Spinal cord (tissue), 10 donors: Measurements from ENCODE around the gene SCD. TPM values are rescaled to one million over a fixed set of nuclear protein-coding genes. Genes with fewer than 3 reads are reported as not detected.
"Not testable (repeated sequence)": the region's sequence is repeated elsewhere in the genome, so short reads cannot be mapped to it uniquely, and the experiment has no call there.

Source experiments
- DNase-seq, 6 donors: peaks; one replicate each; pipeline versions ENCODE4 v3.0.0 to v3.0.0-alpha.2; 2013 to 2015; ENCODE audit warnings: low spot score in 6 of 6, low read depth in 4 of 6
- H3K27ac ChIP-seq: one replicate; pipeline ENCODE4 v1.5.1; 2013; ENCODE audit warnings: low read depth, low read length, control low read depth
- H3K27me3 ChIP-seq: one replicate; pipeline ENCODE4 v1.6.1; 2013; ENCODE audit warnings: low read length; ENCODE audit not compliant: control insufficient read depth, insufficient read depth
- H3K36me3 ChIP-seq: one replicate; pipeline ENCODE4 v1.6.1; 2013; ENCODE audit warnings: low read length; ENCODE audit not compliant: control insufficient read depth, insufficient read depth
- H3K4me1 ChIP-seq: one replicate; pipeline ENCODE4 v1.6.1; 2013; ENCODE audit warnings: low read length; ENCODE audit not compliant: control insufficient read depth, insufficient read depth
- H3K4me3 ChIP-seq: one replicate; pipeline ENCODE4 v1.5.1; 2013; ENCODE audit warnings: low read depth, low read length, control low read depth
- H3K9me3 ChIP-seq: one replicate; pipeline ENCODE4 v1.6.1; 2013; ENCODE audit warnings: low read length; ENCODE audit not compliant: control insufficient read depth, insufficient read depth
- WGBS: methylation state at CpG from one replicate; pipeline ENCODE4 v1.1.5; 2013; ENCODE audit warnings: missing lambda C conversion rate; ENCODE audit not compliant: insufficient coverage; 5-methylcytosine and 5-hydroxymethylcytosine counted together
- long read RNA-seq, 4 donors: transcript quantifications; one replicate each; lab custom pipeline, GENCODE V29; 2026
- polyA plus RNA-seq, 2 donors: library from polyadenylated mRNA; unstranded; fragments of 120-200 nt; gene quantifications; one replicate each; pipeline ENCODE4 v1.2.1, GENCODE V29; 2013; ENCODE audit not compliant: insufficient read length in 2 of 2
- total RNA-seq, 2 donors: library from RNA; depleted of rRNA in 1 of 2; stranded (reverse); fragments of 120-200 nt in 1 of 2; fragments of >200 nt in 1 of 2; gene quantifications; one replicate each; pipeline versions ENCODE4 v1.2.3 to v1.2.4, GENCODE V29; 2013 to 2014
- donor health status: healthy.

The SCD gene
- 100 to 1,000 TPM; 172 to 322 TPM for total RNA-seq
- 100 to 1,000 TPM; 392 to 662 TPM for polyA plus RNA-seq
- long read RNA-seq, donor 1, full-length matches to known transcripts, result 93 of 139 reads
- long read RNA-seq, donor 1, partial matches to known transcripts, result 46 of 139 reads
- long read RNA-seq, donor 1, other reads (novel, unspliced or antisense), result 0 of 139 reads
- long read RNA-seq, donor 2, full-length matches to known transcripts, result 49 of 131 reads
- long read RNA-seq, donor 2, partial matches to known transcripts, result 82 of 131 reads
- long read RNA-seq, donor 2, other reads (novel, unspliced or antisense), result 0 of 131 reads
- long read RNA-seq, donor 3, full-length matches to known transcripts, result 29 of 89 reads
- long read RNA-seq, donor 3, partial matches to known transcripts, result 60 of 89 reads
- long read RNA-seq, donor 3, other reads (novel, unspliced or antisense), result 0 of 89 reads
- long read RNA-seq, donor 4, result 0 reads

- peak in 5 of 6 donors; percentile 82 to 99 (median 91) for DNase-seq
- no peaks in the 10 kb centered on the region for H3K9me3 ChIP-seq
- peak within 1 kb of the TSS; percentile 57 for H3K27ac ChIP-seq
- WGBS, result under 1% methylated on average over 68 of the region's 73 CpGs
- peak within 1 kb of the TSS; percentile 86 for H3K4me3 ChIP-seq
- peaks cover 15% of the 10 kb centered on the region for H3K36me3 ChIP-seq
- H3K4me1 ChIP-seq, result peaks cover 42% of the 10 kb centered on the region
- H3K27me3 ChIP-seq, result no peaks in the 10 kb centered on the region
Measured at GRCh38 chr10:100346765-100347567, at the start of gene SCD. Gene SCD (plus strand): TSS chr10:100347233. CDS start chr10:100347505, 272 bp downstream.

GRCh38 chr10:100297242-100297641 is 49.8 kb upstream of the SCD start:
- 96% methylated on average over 7 of the region's 9 CpGs for WGBS
- DNase-seq, result no peak
- peaks cover 14% of the 10 kb centered on the region for H3K27me3 ChIP-seq

GRCh38 chr10:100301123-100301522 is 45.9 kb upstream of the SCD start:
- not testable (repeated sequence) for H3K27ac ChIP-seq, H3K4me3 ChIP-seq, H3K9me3 ChIP-seq, H3K4me1 ChIP-seq, DNase-seq, H3K36me3 ChIP-seq
- WGBS, result 35% methylated on average over 2 of the region's 5 CpGs
- H3K27me3 ChIP-seq, result peaks cover 20% of the 10 kb centered on the region

More at GRCh38 chr10:100297242-100297641, 49.8 kb upstream of the SCD start:
- no peaks in the 10 kb centered on the region for H3K36me3 ChIP-seq
- no peaks in the 10 kb centered on the region for H3K9me3 ChIP-seq
- no peak overlapping the region for H3K27ac ChIP-seq
- peaks cover 3% of the 10 kb centered on the region for H3K4me1 ChIP-seq
- H3K4me3 ChIP-seq, result no peak overlapping the region

- WGBS, result 46% methylated on average over 2 of the region's 7 CpGs
- DNase-seq, result peak in 3 of 6 donors; percentile 4 to 82 (median 51)
- Histone ChIP-seq H3K27ac (no peak overlapping the region), H3K36me3 (no peaks in the 10 kb centered on the region), H3K27me3 (peaks cover 11% of the 10 kb centered on the region), H3K4me1 (no peaks in the 10 kb centered on the region), H3K9me3 (no peaks in the 10 kb centered on the region), H3K4me3 (no peak overlapping the region)
Measured at GRCh38 chr10:100303724-100304319, 43.2 kb upstream of the SCD start.

GRCh38 chr10:100304414-100304813 is 42.6 kb upstream of the SCD start:
- H3K4me3 ChIP-seq, result no peak overlapping the region
- H3K9me3 ChIP-seq, result no peaks in the 10 kb centered on the region
- H3K27ac ChIP-seq, result no peak overlapping the region
- DNase-seq, result no peak
- no peaks in the 10 kb centered on the region for H3K36me3 ChIP-seq
- peaks cover 11% of the 10 kb centered on the region for H3K27me3 ChIP-seq
- whole genome bisulfite sequencing, result 80% methylated on average over 2 of the region's 3 CpGs
- H3K4me1 ChIP-seq, result no peaks in the 10 kb centered on the region

GRCh38 chr10:100306861-100307260 is 40.2 kb upstream of the SCD start:
- no peak for DNase-seq
- Histone ChIP-seq H3K27ac (no peak overlapping the region), H3K27me3 (peaks cover 8% of the 10 kb centered on the region), H3K9me3 (no peaks in the 10 kb centered on the region), H3K4me3 (no peak overlapping the region), H3K36me3 (no peaks in the 10 kb centered on the region), H3K4me1 (no peaks in the 10 kb centered on the region)
- WGBS, result 95% methylated on average over 3 of the region's 5 CpGs

- no peaks in the 10 kb centered on the region for H3K4me1 ChIP-seq
Measured at GRCh38 chr10:100307684-100308083, 39.3 kb upstream of the SCD start.

GRCh38 chr10:100311298-100311697 is 35.7 kb upstream of the SCD start:
- WGBS, result no CpG with 5 or more reads among the region's 4 CpGs
- H3K27me3 ChIP-seq, result peaks cover 7% of the 10 kb centered on the region
- H3K4me3 ChIP-seq, result no peak overlapping the region
- H3K36me3 ChIP-seq, result no peaks in the 10 kb centered on the region
- no peak overlapping the region for H3K27ac ChIP-seq
- DNase-seq, result no peak
- H3K4me1 ChIP-seq, result no peaks in the 10 kb centered on the region
- H3K9me3 ChIP-seq, result no peaks in the 10 kb centered on the region

More at GRCh38 chr10:100307684-100308083, 39.3 kb upstream of the SCD start:
- Histone ChIP-seq H3K27ac (no peak overlapping the region), H3K9me3 (no peaks in the 10 kb centered on the region), H3K4me3 (no peak overlapping the region), H3K36me3 (no peaks in the 10 kb centered on the region), H3K27me3 (peaks cover 8% of the 10 kb centered on the region)
- no peak for DNase-seq
- WGBS, result 91% methylated on average over 1 of the region's 3 CpGs

GRCh38 chr10:100315615-100316014 is 31.4 kb upstream of the SCD start:
- peak in 2 of 6 donors; percentile 69 to 77 for DNase-seq
- H3K4me1 ChIP-seq, result no peaks in the 10 kb centered on the region
- 55% methylated on average over 4 of the region's 4 CpGs for WGBS

More at GRCh38 chr10:100315615-100316014, 31.4 kb upstream of the SCD start:
- H3K9me3 ChIP-seq, result no peaks in the 10 kb centered on the region
- no peaks in the 10 kb centered on the region for H3K36me3 ChIP-seq
- peaks cover 7% of the 10 kb centered on the region for H3K27me3 ChIP-seq
- no peak overlapping the region for H3K4me3 ChIP-seq
- H3K27ac ChIP-seq, result no peak overlapping the region
